GM12892 (cell line): ENCODE data around the gene GIGYF2.

Experiments
- POLR2A ChIP-seq: IDR thresholded peaks from 2 replicates; pipeline ENCODE4 v1.6.1; 2011; ENCODE audit warnings: low read depth, low read length, control low read depth
- POLR2AphosphoS5 ChIP-seq: IDR thresholded peaks from 2 replicates; pipeline ENCODE4 v1.6.1; 2011; ENCODE audit warnings: low read depth, low read length, control low read depth

GRCh38 chr2:232721882-232722281 lies 24.8 kb downstream of the GIGYF2 start:
- TF ChIP-seq POLR2A = no peak
- TF ChIP-seq POLR2AphosphoS5 = no peak
